GM23338 (cell line): ENCODE measurements around the gene SLC37A1. TPM values are rescaled to one million over a fixed set of nuclear protein-coding genes. Genes with fewer than 3 reads are reported as not detected.

Source experiments
- ATAC-seq: fragments of 200-7000 bp; cut with Tn5 transposase; 3 replicates; pipeline ENCODE4 v1.9.1; 2020
- DNase-seq: peaks from one replicate; pipeline ENCODE4 v3.0.0-alpha.2; 2015; ENCODE audit warnings: low spot score
- H2AFZ ChIP-seq: fragments of 200-600 bp; sonication (generic); 2 replicates; pipeline ENCODE4 v1.8.0; 2016; ENCODE audit warnings: antibody characterized with exemption, mild to moderate bottlenecking, moderate library complexity
- H3F3A ChIP-seq: fragments of 200-600 bp; sonication (generic); replicated peaks from 2 replicates; pipeline ENCODE4 v1.8.0; 2017; ENCODE audit warnings: antibody characterized with exemption, mixed run types, low read depth
- H3K27ac ChIP-seq: fragments of 200-600 bp; sonication (generic); 2 replicates; pipeline ENCODE4 v1.6.1; 2016; ENCODE audit warnings: low read depth
- H3K27me3 ChIP-seq: fragments of 200-600 bp; sonication (generic); 2 replicates; pipeline ENCODE4 v1.8.0; 2016; ENCODE audit warnings: mild to moderate bottlenecking, mixed run types, moderate library complexity; ENCODE audit not compliant: insufficient read depth
- H3K36me3 ChIP-seq: fragments of 200-600 bp; sonication (generic); 2 replicates; pipeline ENCODE4 v1.8.0; 2016; ENCODE audit warnings: mild to moderate bottlenecking; ENCODE audit not compliant: insufficient read depth
- H3K4me1 ChIP-seq: fragments of 200-600 bp; sonication (generic); 2 replicates; pipeline ENCODE4 v1.8.0; 2016; ENCODE audit warnings: mild to moderate bottlenecking, moderate library complexity; ENCODE audit not compliant: insufficient read depth
- H3K4me2 ChIP-seq: fragments of 200-600 bp; sonication (generic); 2 replicates; pipeline ENCODE4 v1.7.1; 2017; ENCODE audit warnings: mixed run types
- H3K4me3 ChIP-seq: fragments of 200-600 bp; sonication (generic); 2 replicates; pipeline ENCODE4 v1.6.1; 2016; ENCODE audit warnings: mixed run types
- H3K79me2 ChIP-seq: fragments of 200-600 bp; sonication (generic); replicated peaks from 2 replicates; pipeline ENCODE4 v1.8.0; 2017; ENCODE audit warnings: mild to moderate bottlenecking; ENCODE audit not compliant: insufficient read depth
- H3K9me2 ChIP-seq: fragments of 200-600 bp; sonication (generic); 2 replicates; pipeline ENCODE4 v1.8.0; 2017; ENCODE audit not compliant: insufficient read depth
- H4K20me1 ChIP-seq: fragments of 200-600 bp; sonication (generic); replicated peaks from 2 replicates; pipeline ENCODE4 v1.8.0; 2017; ENCODE audit warnings: mild to moderate bottlenecking; ENCODE audit not compliant: insufficient read depth
- H3K27ac Mint-ChIP-seq: 2 replicates; pipeline ENCODE4 v1.8.0; 2020; ENCODE audit warnings: inconsistent platforms, mild to moderate bottlenecking, moderate library complexity, mixed read lengths
- H3K27me3 Mint-ChIP-seq: 3 replicates; pipeline ENCODE4 v1.8.0; 2022; ENCODE audit warnings: low read depth, mild to moderate bottlenecking, moderate library complexity, mixed read lengths, inconsistent platforms; ENCODE audit not compliant: insufficient read depth, poor library complexity
- H3K36me3 Mint-ChIP-seq: 3 replicates; pipeline ENCODE4 v1.8.0; 2021; ENCODE audit warnings: low read depth, mild to moderate bottlenecking, inconsistent platforms, moderate library complexity, mixed read lengths
- H3K4me1 Mint-ChIP-seq: 3 replicates; pipeline ENCODE4 v1.8.0; 2020; ENCODE audit warnings: mild to moderate bottlenecking, inconsistent platforms, mixed read lengths
- H3K4me3 Mint-ChIP-seq: 3 replicates; pipeline ENCODE4 v1.8.0; 2021; ENCODE audit warnings: moderate library complexity, mild to moderate bottlenecking, inconsistent platforms, mixed read lengths
- H3K9me3 Mint-ChIP-seq: 3 replicates; pipeline ENCODE4 v1.8.0; 2020; ENCODE audit warnings: moderate library complexity, mild to moderate bottlenecking, inconsistent platforms, mixed read lengths
- CREB1 ChIP-seq: fragments of 250-450 bp; sonication (Bioruptor Pico); IDR thresholded peaks from 2 replicates; pipeline ENCODE4 v1.5.0; 2020; ENCODE audit warnings: low read depth, mild to moderate bottlenecking, moderate library complexity
- CTCF ChIP-seq, 2 experiments: fragments of 200-600 bp in 1 of 2; sonication (generic) in 1 of 2; conservative IDR thresholded peaks; 2 replicates each; pipeline versions ENCODE4 v1.5.1 to v1.6.1; 2016 to 2017; ENCODE audit warnings: antibody characterized with exemption in 2 of 2, low read depth in 2 of 2, mild to moderate bottlenecking in 2 of 2, moderate library complexity in 1 of 2
- ETS1 ChIP-seq: IDR thresholded peaks from 2 replicates; pipeline ENCODE4 v1.6.1; 2016; ENCODE audit warnings: antibody characterized with exemption
- EZH2 ChIP-seq: fragments of 200-600 bp; sonication (generic); IDR thresholded peaks from one replicate; pipeline ENCODE4 v1.8.0; 2017; ENCODE audit warnings: antibody characterized with exemption, mild to moderate bottlenecking, low read depth; ENCODE audit not compliant: unreplicated experiment
- EZH2phosphoT487 ChIP-seq: fragments of 200-600 bp; sonication (generic); IDR thresholded peaks from one replicate; pipeline ENCODE4 v1.8.1; 2018; ENCODE audit warnings: antibody characterized with exemption; ENCODE audit not compliant: unreplicated experiment
- JUNB ChIP-seq: IDR thresholded peaks from one replicate; pipeline ENCODE4 v1.6.1; 2016; ENCODE audit warnings: antibody characterized with exemption; ENCODE audit not compliant: unreplicated experiment
- NANOG ChIP-seq: IDR thresholded peaks from 2 replicates; pipeline ENCODE4 v1.6.1; 2016; ENCODE audit warnings: antibody characterized with exemption, borderline replicate concordance
- POLR2AphosphoS5 ChIP-seq: IDR thresholded peaks from 2 replicates; pipeline ENCODE4 v1.6.1; 2016; ENCODE audit warnings: antibody characterized with exemption, low read depth
- REST ChIP-seq: IDR thresholded peaks from one replicate; pipeline ENCODE4 v1.6.1; 2018; ENCODE audit warnings: antibody characterized with exemption; ENCODE audit not compliant: unreplicated experiment
- ZNF114 ChIP-seq: fragments of 250-450 bp; sonication (Bioruptor Pico); IDR thresholded peaks from 2 replicates; pipeline ENCODE4 v1.5.0; 2020; ENCODE audit warnings: mild to moderate bottlenecking, moderate library complexity
- ZNF331 ChIP-seq: fragments of 250-450 bp; sonication (Bioruptor Pico); IDR thresholded peaks from 2 replicates; pipeline ENCODE4 v1.5.0; 2020; ENCODE audit warnings: low read depth, mild to moderate bottlenecking, moderate library complexity
- polyA plus RNA-seq: library from polyadenylated mRNA; unstranded; fragments of >200 nt; fragmentation: Nextera tagmentation; extraction: Ambion mirVana; gene quantifications from 2 replicates; pipeline ENCODE4 v1.2.1, GENCODE V29; 2016
- total RNA-seq: library from RNA; depleted of rRNA; stranded (reverse); fragments of >200 nt; shearing (Covaris generic); gene quantifications from 2 replicates; pipeline ENCODE4 v1.2.3, GENCODE V29; 2014

SLC37A1 gene
- total and polyA plus RNA-seq, 2 experiments from 2014 or later, result 14.0 to 30.3 TPM

GRCh38 chr21:42615924-42616323, 102.3 kb downstream of the SLC37A1 start:
- H3K27ac Mint-ChIP-seq, result no peak overlapping the region
- no peaks in the 10 kb centered on the region for H3K36me3 Mint-ChIP-seq
- H3K27me3 ChIP-seq, result no peaks in the 10 kb centered on the region
- H3K4me1 Mint-ChIP-seq, result no peaks in the 10 kb centered on the region
- TF ChIP-seq CTCF (conservative IDR thresholded peaks at IDR 0.05; ENCODE audit: low read depth in 2 of 2), result no peak
- no peak for TF ChIP-seq POLR2AphosphoS5
- TF ChIP-seq ZNF331 (CRISPR knock-in tag), result no peak
- no peak for TF ChIP-seq JUNB
- TF ChIP-seq ZNF114 (CRISPR knock-in tag), result no peak
- TF ChIP-seq NANOG, result no peak
- TF ChIP-seq EZH2phosphoT487, result no peak
- no peak for TF ChIP-seq CREB1
- no peak for TF ChIP-seq EZH2
- no peaks in the 10 kb centered on the region for H3K4me1 ChIP-seq
- H4K20me1 ChIP-seq, result no peaks in the 10 kb centered on the region
- no peak overlapping the region for H3K4me3 ChIP-seq
- H3K9me2 ChIP-seq, result no peaks in the 10 kb centered on the region
- ATAC-seq (no peak), DNase-seq (no peak)
- peaks cover 6% of the 10 kb centered on the region for H3K27me3 Mint-ChIP-seq
- no peak overlapping the region for H2AFZ ChIP-seq
- H3K4me3 Mint-ChIP-seq, result no peak overlapping the region
- no peak overlapping the region for H3K4me2 ChIP-seq
- H3F3A ChIP-seq, result 0 out of 2 replicates have a peak, but pooled peaks cover 3% of the 10 kb centered on the region
- no peak overlapping the region for H3K27ac ChIP-seq
- no peaks in the 10 kb centered on the region for H3K36me3 ChIP-seq
- H3K9me3 Mint-ChIP-seq, result peaks cover 9% of the 10 kb centered on the region; the same call in 2 of the 3 replicates
- no peaks in the 10 kb centered on the region for H3K79me2 ChIP-seq

- Histone ChIP-seq H3K27ac (peak overlapping the region; percentile 55; the same call in 1 of the 2 replicates), H3K4me1 (no peaks in the 10 kb centered on the region), H3K4me2 (no peak overlapping the region), H4K20me1 (no peaks in the 10 kb centered on the region), H3K27me3 (no peaks in the 10 kb centered on the region), H3K36me3 (no peaks in the 10 kb centered on the region), H2AFZ (0 out of 2 replicates have a peak overlapping the region, but pooled peaks have one; percentile 56), H3F3A (0 out of 2 replicates have a peak, but pooled peaks cover 3% of the 10 kb centered on the region), H3K4me3 (no peak overlapping the region), H3K9me2 (no peaks in the 10 kb centered on the region), H3K79me2 (no peaks in the 10 kb centered on the region)
- Mint-ChIP-seq H3K36me3 (no peaks in the 10 kb centered on the region), H3K4me1 (no peaks in the 10 kb centered on the region), H3K9me3 (peaks cover 9% of the 10 kb centered on the region; the same call in 2 of the 3 replicates), H3K27ac (no peak overlapping the region), H3K4me3 (no peak overlapping the region), H3K27me3 (peaks cover 10% of the 10 kb centered on the region)
- DNase-seq, result no peak
- ATAC-seq, result no peak
- TF ChIP-seq ETS1, result no peak
- TF ChIP-seq REST, result no peak
- TF ChIP-seq JUNB, result no peak
Measured at GRCh38 chr21:42616446-42616845, 102.8 kb downstream of the SLC37A1 start.
